Activated CD4-positive, alpha-beta T cell treated with anti-CD3 and anti-CD28 coated beads, Interleukin-2, amount 10 ng/mL, durations not matched to agents 7 days and 5 days (primary cell): ENCODE data around the gene MCF2L2. TPM values are rescaled to one million over a fixed set of nuclear protein-coding genes. Genes with fewer than 3 reads are reported as not detected.

Experiments used
- CTCF ChIA-PET: fragments of 350-600 bp; sonication (Branson Sonifier 250); formaldehyde crosslinking; loops from one replicate; lab custom pipeline; 2021; ENCODE audit warnings: antibody characterized with exemption; lab: Charles Lee
- POLR2A ChIA-PET: fragments of 350-600 bp; sonication (Branson Sonifier 250); formaldehyde crosslinking; loops from one replicate; lab custom pipeline; 2021; ENCODE audit warnings: antibody characterized with exemption; lab: Charles Lee
- DNase-seq: peaks from one replicate; pipeline ENCODE4 v3.0.0-alpha.2; 2020
- H3K27ac Mint-ChIP-seq: one replicate; pipeline ENCODE4 v1.8.0; 2021; ENCODE audit warnings: mild to moderate bottlenecking, moderate library complexity, mixed read lengths
- H3K27me3 Mint-ChIP-seq: one replicate; pipeline ENCODE4 v1.8.0; 2021; ENCODE audit warnings: mixed read lengths
- H3K36me3 Mint-ChIP-seq: one replicate; pipeline ENCODE4 v1.8.0; 2021; ENCODE audit warnings: low read depth, mixed read lengths
- H3K4me1 Mint-ChIP-seq: one replicate; pipeline ENCODE4 v1.8.0; 2021; ENCODE audit warnings: mixed read lengths
- H3K4me3 Mint-ChIP-seq: one replicate; pipeline ENCODE4 v1.8.0; 2021; ENCODE audit warnings: mild to moderate bottlenecking, moderate library complexity, mixed read lengths
- H3K9me3 Mint-ChIP-seq: one replicate; pipeline ENCODE4 v1.8.0; 2021; ENCODE audit warnings: mixed read lengths
- total RNA-seq, 2 experiments: library from RNA; stranded (reverse); gene quantifications; one replicate each; pipeline ENCODE4 v1.2.3, GENCODE V29; 2021

Gene MCF2L2
- total RNA-seq, 2 experiments from 2014 or later = 3.6 to 5.4 TPM

GRCh38 chr3:183290216-183290615 is 138.2 kb downstream of the MCF2L2 start:
- H3K36me3 Mint-ChIP-seq = no peaks in the 10 kb centered on the region
- no peaks in the 10 kb centered on the region for H3K27me3 Mint-ChIP-seq
- H3K4me3 Mint-ChIP-seq = no peak overlapping the region
- DNase-seq = no peak
- peaks cover 20% of the 10 kb centered on the region for H3K4me1 Mint-ChIP-seq
- no peak overlapping the region for H3K27ac Mint-ChIP-seq
- ChIA-PET CTCF (interaction anchor here (0.6 to 1.4 kb wide), 5 partner anchors 9 to 341 kb away, joined by 3 read pairs; no protein-coding TSS in a partner anchor), POLR2A (no interaction called here)
- H3K9me3 Mint-ChIP-seq = no peaks in the 10 kb centered on the region

- Mint-ChIP-seq H3K27me3 (no peaks in the 10 kb centered on the region), H3K36me3 (no peaks in the 10 kb centered on the region), H3K4me1 (peaks cover 29% of the 10 kb centered on the region), H3K27ac (no peak overlapping the region), H3K9me3 (no peaks in the 10 kb centered on the region), H3K4me3 (no peak overlapping the region)
- CTCF ChIA-PET = interaction anchor here (1.7 kb wide), 1 partner anchor 11 kb away, joined by 5 read pairs; no protein-coding TSS in a partner anchor
- POLR2A ChIA-PET = no interaction called here
- no peak for DNase-seq
Measured at GRCh38 chr3:183288117-183288516, 140.3 kb downstream of the MCF2L2 start.

- no peak overlapping the region for H3K27ac Mint-ChIP-seq
- no peaks in the 10 kb centered on the region for H3K27me3 Mint-ChIP-seq
- no peaks in the 10 kb centered on the region for H3K9me3 Mint-ChIP-seq
- no peak for DNase-seq
- ChIA-PET POLR2A (no interaction called here), CTCF (no interaction called here)
- no peaks in the 10 kb centered on the region for H3K36me3 Mint-ChIP-seq
- H3K4me3 Mint-ChIP-seq = no peak overlapping the region
- H3K4me1 Mint-ChIP-seq = peaks cover 29% of the 10 kb centered on the region
Measured at GRCh38 chr3:183287301-183287971, 141.0 kb downstream of the MCF2L2 start.

GRCh38 chr3:183285828-183286457 is 142.5 kb downstream of the MCF2L2 start:
- CTCF ChIA-PET = interaction anchor here (0.9 to 1.9 kb wide), 6 partner anchors 10 to 96 kb away, joined by 3 to 7 read pairs (median 3); no protein-coding TSS in a partner anchor

GRCh38 chr3:183285318-183285717 is 143.1 kb downstream of the MCF2L2 start:
- Mint-ChIP-seq H3K36me3 (no peaks in the 10 kb centered on the region), H3K27me3 (no peaks in the 10 kb centered on the region), H3K9me3 (no peaks in the 10 kb centered on the region), H3K27ac (peak overlapping the region; percentile 84), H3K4me3 (no peak overlapping the region), H3K4me1 (peaks cover 29% of the 10 kb centered on the region)
- POLR2A ChIA-PET = no interaction called here
- CTCF ChIA-PET = interaction anchor here (0.9 to 1.9 kb wide), 8 partner anchors 9 to 97 kb away, joined by 3 to 7 read pairs (median 4); no protein-coding TSS in a partner anchor
- DNase-seq = no peak

More at GRCh38 chr3:183285828-183286457, 142.5 kb downstream of the MCF2L2 start:
- POLR2A ChIA-PET = no interaction called here
- no peaks in the 10 kb centered on the region for H3K36me3 Mint-ChIP-seq
- no peaks in the 10 kb centered on the region for H3K9me3 Mint-ChIP-seq
- H3K27me3 Mint-ChIP-seq = no peaks in the 10 kb centered on the region
- H3K27ac Mint-ChIP-seq = peak overlapping the region; percentile 84
- H3K4me1 Mint-ChIP-seq = peaks cover 29% of the 10 kb centered on the region
- peak; percentile 90 for DNase-seq
- peak overlapping the region; percentile 18 for H3K4me3 Mint-ChIP-seq

- Mint-ChIP-seq H3K27me3 (no peaks in the 10 kb centered on the region), H3K27ac (no peak overlapping the region), H3K9me3 (no peaks in the 10 kb centered on the region), H3K4me1 (peaks cover 29% of the 10 kb centered on the region), H3K36me3 (no peaks in the 10 kb centered on the region), H3K4me3 (no peak overlapping the region)
- POLR2A ChIA-PET = no interaction called here
- DNase-seq = no peak
- CTCF ChIA-PET = interaction anchor here (0.6 to 1.9 kb wide), 8 partner anchors 8 to 331 kb away, joined by 3 to 7 read pairs (median 4); no protein-coding TSS in a partner anchor
Measured at GRCh38 chr3:183284570-183284969, 143.8 kb downstream of the MCF2L2 start.

- Mint-ChIP-seq H3K27me3 (no peaks in the 10 kb centered on the region), H3K4me1 (peaks cover 29% of the 10 kb centered on the region), H3K9me3 (no peaks in the 10 kb centered on the region), H3K4me3 (no peak overlapping the region), H3K36me3 (no peaks in the 10 kb centered on the region), H3K27ac (no peak overlapping the region)
- ChIA-PET CTCF (interaction anchor here (1.1 to 1.7 kb wide), 2 partner anchors 34 to 123 kb away, joined by 3 to 4 read pairs; no protein-coding TSS in a partner anchor), POLR2A (no interaction called here)
- no peak for DNase-seq
Measured at GRCh38 chr3:183283886-183284285, 144.5 kb downstream of the MCF2L2 start.

GRCh38 chr3:183281126-183281797 is 147.2 kb downstream of the MCF2L2 start:
- Mint-ChIP-seq H3K27me3 (no peaks in the 10 kb centered on the region), H3K4me1 (peaks cover 20% of the 10 kb centered on the region), H3K9me3 (no peaks in the 10 kb centered on the region), H3K36me3 (no peaks in the 10 kb centered on the region), H3K27ac (no peak overlapping the region), H3K4me3 (no peak overlapping the region)
- POLR2A ChIA-PET = no interaction called here
- CTCF ChIA-PET = interaction anchor here (0.6 kb wide), 1 partner anchor 36 kb away, joined by 5 read pairs; no protein-coding TSS in a partner anchor
- DNase-seq = no peak

GRCh38 chr3:183279371-183279770 is 149.0 kb downstream of the MCF2L2 start:
- H3K27ac Mint-ChIP-seq = no peak overlapping the region
- H3K4me3 Mint-ChIP-seq = no peak overlapping the region
- peaks cover 6% of the 10 kb centered on the region for H3K4me1 Mint-ChIP-seq
- no peaks in the 10 kb centered on the region for H3K9me3 Mint-ChIP-seq
- no peaks in the 10 kb centered on the region for H3K27me3 Mint-ChIP-seq
- DNase-seq = no peak
- ChIA-PET POLR2A (no interaction called here), CTCF (no interaction called here)
- H3K36me3 Mint-ChIP-seq = no peaks in the 10 kb centered on the region

GRCh38 chr3:183278479-183279088 is 149.8 kb downstream of the MCF2L2 start:
- H3K4me1 Mint-ChIP-seq = peaks cover 2% of the 10 kb centered on the region
- no peak for DNase-seq
- H3K9me3 Mint-ChIP-seq = no peaks in the 10 kb centered on the region
- no peak overlapping the region for H3K4me3 Mint-ChIP-seq
- ChIA-PET CTCF (no interaction called here), POLR2A (no interaction called here)
- no peaks in the 10 kb centered on the region for H3K27me3 Mint-ChIP-seq
- H3K27ac Mint-ChIP-seq = no peak overlapping the region
- no peaks in the 10 kb centered on the region for H3K36me3 Mint-ChIP-seq

- no peaks in the 10 kb centered on the region for H3K9me3 Mint-ChIP-seq
- no peaks in the 10 kb centered on the region for H3K27me3 Mint-ChIP-seq
- ChIA-PET CTCF (interaction anchor here (1.4 to 1.7 kb wide), 2 partner anchors 8 to 12 kb away, joined by 7 read pairs; no protein-coding TSS in a partner anchor), POLR2A (interaction anchor here (1.0 kb wide), 1 partner anchor 12 kb away, joined by 9 read pairs; no protein-coding TSS in a partner anchor)
- H3K27ac Mint-ChIP-seq = no peak overlapping the region
- no peaks in the 10 kb centered on the region for H3K36me3 Mint-ChIP-seq
- peaks cover 4% of the 10 kb centered on the region for H3K4me1 Mint-ChIP-seq
- no peak for DNase-seq
- H3K4me3 Mint-ChIP-seq = no peak overlapping the region
Measured at GRCh38 chr3:183277260-183277659, 151.2 kb downstream of the MCF2L2 start.

- no peak overlapping the region for H3K27ac Mint-ChIP-seq
- peaks cover 4% of the 10 kb centered on the region for H3K4me1 Mint-ChIP-seq
- no peak overlapping the region for H3K4me3 Mint-ChIP-seq
- CTCF ChIA-PET = interaction anchor here (1.4 kb wide), 1 partner anchor 10 kb away, joined by 7 read pairs; no protein-coding TSS in a partner anchor
- no peaks in the 10 kb centered on the region for H3K36me3 Mint-ChIP-seq
- H3K9me3 Mint-ChIP-seq = no peaks in the 10 kb centered on the region
- H3K27me3 Mint-ChIP-seq = no peaks in the 10 kb centered on the region
- POLR2A ChIA-PET = no interaction called here
- no peak for DNase-seq
Measured at GRCh38 chr3:183275937-183276336, 152.5 kb downstream of the MCF2L2 start.
